Measurements from ENCODE around the gene ZFPM1. TPM values are rescaled to one million over a fixed set of nuclear protein-coding genes. Genes with fewer than 3 reads are reported as not detected.

The ZFPM1 gene
- total RNA-seq, 1 donor from 2014 or later: 5.7 TPM

GRCh38 chr16:88506723-88507122 lies 53.6 kb downstream of the ZFPM1 start:
- H3K4me3 Mint-ChIP-seq (ENCODE audit: unreplicated experiment): no peak overlapping the region
- TF ChIP-seq CTCF (IDR thresholded peaks at IDR 0.05): no peak
- no peak overlapping the region for H3K27ac Mint-ChIP-seq (ENCODE audit: unreplicated experiment)
- H3K4me1 Mint-ChIP-seq (ENCODE audit: unreplicated experiment): peaks cover 25% of the 10 kb centered on the region
- H3K36me3 Mint-ChIP-seq (ENCODE audit: unreplicated experiment): no peaks in the 10 kb centered on the region
- H3K9me3 Mint-ChIP-seq (ENCODE audit: unreplicated experiment): no peaks in the 10 kb centered on the region
- DNase-seq (ENCODE audit: extremely low spot score, unreplicated experiment): no peak
- H3K27me3 Mint-ChIP-seq (ENCODE audit: unreplicated experiment): no peaks in the 10 kb centered on the region

- Mint-ChIP-seq H3K36me3 (ENCODE audit: unreplicated experiment) (no peaks in the 10 kb centered on the region), H3K27ac (ENCODE audit: unreplicated experiment) (no peak overlapping the region), H3K9me3 (ENCODE audit: unreplicated experiment) (no peaks in the 10 kb centered on the region), H3K4me1 (ENCODE audit: unreplicated experiment) (peaks cover 25% of the 10 kb centered on the region), H3K27me3 (ENCODE audit: unreplicated experiment) (no peaks in the 10 kb centered on the region), H3K4me3 (ENCODE audit: unreplicated experiment) (no peak overlapping the region)
- no peak for DNase-seq (ENCODE audit: extremely low spot score, unreplicated experiment)
- TF ChIP-seq CTCF (IDR thresholded peaks at IDR 0.05): no peak
Measured at GRCh38 chr16:88507231-88507743, 54.2 kb downstream of the ZFPM1 start.

GRCh38 chr16:88508376-88508867 lies 55.3 kb downstream of the ZFPM1 start:
- Mint-ChIP-seq H3K36me3 (ENCODE audit: unreplicated experiment) (no peaks in the 10 kb centered on the region), H3K27ac (ENCODE audit: unreplicated experiment) (no peak overlapping the region), H3K4me1 (ENCODE audit: unreplicated experiment) (peaks cover 24% of the 10 kb centered on the region), H3K27me3 (ENCODE audit: unreplicated experiment) (no peaks in the 10 kb centered on the region), H3K9me3 (ENCODE audit: unreplicated experiment) (no peaks in the 10 kb centered on the region), H3K4me3 (ENCODE audit: unreplicated experiment) (no peak overlapping the region)
- no peak for DNase-seq (ENCODE audit: extremely low spot score, unreplicated experiment)
- TF ChIP-seq CTCF (IDR thresholded peaks at IDR 0.05): no peak

- Mint-ChIP-seq H3K27me3 (ENCODE audit: unreplicated experiment) (no peaks in the 10 kb centered on the region), H3K36me3 (ENCODE audit: unreplicated experiment) (no peaks in the 10 kb centered on the region), H3K4me3 (ENCODE audit: unreplicated experiment) (no peak overlapping the region), H3K4me1 (ENCODE audit: unreplicated experiment) (peaks cover 23% of the 10 kb centered on the region), H3K9me3 (ENCODE audit: unreplicated experiment) (no peaks in the 10 kb centered on the region), H3K27ac (ENCODE audit: unreplicated experiment) (no peak overlapping the region)
- TF ChIP-seq CTCF (IDR thresholded peaks at IDR 0.05): no peak
- DNase-seq (ENCODE audit: extremely low spot score, unreplicated experiment): no peak
Measured at GRCh38 chr16:88508868-88509748, 56.0 kb downstream of the ZFPM1 start.

- no peaks in the 10 kb centered on the region for H3K27me3 Mint-ChIP-seq (ENCODE audit: unreplicated experiment)
- H3K27ac Mint-ChIP-seq (ENCODE audit: unreplicated experiment): no peak overlapping the region
- H3K4me1 Mint-ChIP-seq (ENCODE audit: unreplicated experiment): peaks cover 23% of the 10 kb centered on the region
- DNase-seq (ENCODE audit: extremely low spot score, unreplicated experiment): no peak
- no peak overlapping the region for H3K4me3 Mint-ChIP-seq (ENCODE audit: unreplicated experiment)
- H3K36me3 Mint-ChIP-seq (ENCODE audit: unreplicated experiment): no peaks in the 10 kb centered on the region
- H3K9me3 Mint-ChIP-seq (ENCODE audit: unreplicated experiment): no peaks in the 10 kb centered on the region
- no peak for TF ChIP-seq CTCF (IDR thresholded peaks at IDR 0.05)
Measured at GRCh38 chr16:88509749-88510069, 56.6 kb downstream of the ZFPM1 start.

Data from osteocyte (in vitro differentiated cells).